Effector CD8-positive, alpha-beta T cell (primary cell): ENCODE measurements around the gene NCKAP5.

Experiments used
- DNase-seq: peaks from one replicate; lab custom pipeline; 2025; lab: John Stamatoyannopoulos, UW

The NCKAP5 gene

GRCh38 chr2:133333181-133333580, 235.1 kb downstream of the NCKAP5 start:
- no peak for DNase-seq

- no peak for DNase-seq
Observed at GRCh38 chr2:133331436-133331835, 236.8 kb downstream of the NCKAP5 start.

GRCh38 chr2:133326652-133327397, 241.4 kb downstream of the NCKAP5 start:
- no peak for DNase-seq

GRCh38 chr2:133324150-133324561, 244.1 kb downstream of the NCKAP5 start:
- DNase-seq = no peak

- no peak for DNase-seq
Observed at GRCh38 chr2:133322909-133323308, 245.4 kb downstream of the NCKAP5 start.

GRCh38 chr2:133317178-133317577, 251.1 kb downstream of the NCKAP5 start:
- DNase-seq = no peak

- DNase-seq = no peak
Observed at GRCh38 chr2:133316557-133316956, 251.7 kb downstream of the NCKAP5 start.

GRCh38 chr2:133315280-133315679, 253.0 kb downstream of the NCKAP5 start:
- DNase-seq = no peak

- DNase-seq = no peak
Observed at GRCh38 chr2:133314795-133315194, 253.5 kb downstream of the NCKAP5 start.

GRCh38 chr2:133312038-133312729, 256.1 kb downstream of the NCKAP5 start:
- DNase-seq = no peak

GRCh38 chr2:133306236-133306635, 262.0 kb downstream of the NCKAP5 start:
- DNase-seq = no peak

- no peak for DNase-seq
Observed at GRCh38 chr2:133304344-133304743, 263.9 kb downstream of the NCKAP5 start.

GRCh38 chr2:133303150-133303549, 265.1 kb downstream of the NCKAP5 start:
- no peak for DNase-seq

- DNase-seq = no peak
Observed at GRCh38 chr2:133296401-133296800, 271.9 kb downstream of the NCKAP5 start.

GRCh38 chr2:133293544-133294353, 274.5 kb downstream of the NCKAP5 start:
- no peak for DNase-seq

- no peak for DNase-seq
Observed at GRCh38 chr2:133292259-133292658, 276.0 kb downstream of the NCKAP5 start.

- no peak for DNase-seq
Observed at GRCh38 chr2:133287709-133288108, 280.6 kb downstream of the NCKAP5 start.

- DNase-seq = no peak
Observed at GRCh38 chr2:133286326-133286922, 281.8 kb downstream of the NCKAP5 start.

GRCh38 chr2:133273031-133273430, 295.2 kb downstream of the NCKAP5 start:
- DNase-seq = no peak

- no peak for DNase-seq
Observed at GRCh38 chr2:133271105-133271504, 297.2 kb downstream of the NCKAP5 start.

GRCh38 chr2:133270550-133270949, 297.7 kb downstream of the NCKAP5 start:
- no peak for DNase-seq

- DNase-seq = no peak
Observed at GRCh38 chr2:133266926-133267590, 301.2 kb downstream of the NCKAP5 start.
